Stimulated activated CD4-positive, alpha-beta T cell treated with anti-CD3 and anti-CD28 coated beads, Interleukin-1b, Interleukin-23, amount 100 ng/mL, for 1 hour (primary cell): ENCODE data around the gene GSTA3.
"Not testable (repeated sequence)": the region's sequence is repeated elsewhere in the genome, so short reads cannot be mapped to it uniquely, and the experiment has no call there.

Experiments
- DNase-seq, 2 donors: peaks; one replicate each; pipeline ENCODE4 v3.0.0-alpha.2; 2020; ENCODE audit warnings: low read depth in 2 of 2

Gene GSTA3

DNA sequence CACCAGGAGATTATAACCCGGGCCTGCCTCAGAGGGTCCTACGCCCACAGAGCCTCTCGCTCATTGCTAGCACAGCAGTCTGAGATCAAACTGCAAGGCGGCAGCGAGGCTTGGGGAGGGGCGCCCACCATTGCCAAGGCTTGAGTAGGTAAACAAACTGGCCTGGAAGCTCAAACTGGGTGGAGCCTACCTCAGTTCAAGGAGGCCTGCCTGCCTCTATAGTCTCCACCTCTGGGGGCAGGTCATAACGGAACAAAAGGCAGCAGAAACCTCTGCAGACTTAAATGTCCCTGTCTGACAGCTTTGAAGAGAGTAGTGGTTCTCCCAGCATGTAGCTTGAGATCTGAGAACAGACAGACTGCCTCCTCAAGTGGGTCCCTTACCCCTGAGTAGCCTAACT lies 48.3 kb downstream of the GSTA3 start:
- not testable (repeated sequence) for DNase-seq

GRCh38 chr6:52858416-52858815 lies 51.1 kb downstream of the GSTA3 start:
- no peak for DNase-seq

- not testable (repeated sequence) for DNase-seq
Measured at GRCh38 chr6:52856137-52856536, 53.4 kb downstream of the GSTA3 start.

DNA sequence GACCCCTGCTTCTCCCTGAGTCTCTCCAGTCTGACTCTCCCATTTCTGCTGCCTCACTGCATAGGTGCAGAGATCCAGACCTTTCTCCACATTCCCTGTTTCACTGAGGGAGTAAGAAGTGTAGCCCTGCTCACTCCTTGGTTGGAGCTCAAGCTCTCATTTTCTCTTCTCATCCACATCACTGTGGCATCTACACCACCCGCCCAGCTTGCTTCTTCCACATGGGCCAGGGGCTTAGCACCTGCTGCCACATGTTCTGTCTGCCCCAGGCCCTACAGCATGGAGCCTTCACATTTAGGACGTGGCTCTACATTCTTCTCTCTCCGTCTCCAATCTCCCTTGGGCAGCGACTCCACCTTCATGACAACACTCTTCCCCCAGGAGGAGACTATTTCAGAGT lies 60.4 kb downstream of the GSTA3 start:
- DNase-seq = no peak
